Amniotic epithelial cell (primary cell): ENCODE results near the gene ZNF90.
A peak's percentile ranks its signal among the peaks of the same experiment; 100 is the strongest.
"Not testable (repeated sequence)": the region's sequence is repeated elsewhere in the genome, so short reads cannot be mapped to it uniquely, and the experiment has no call there.

Experiments used
- DNase-seq: peaks from one replicate; pipeline ENCODE4 v3.0.0-alpha.2; 2010; ENCODE audit warnings: low read depth

Gene ZNF90

DNA sequence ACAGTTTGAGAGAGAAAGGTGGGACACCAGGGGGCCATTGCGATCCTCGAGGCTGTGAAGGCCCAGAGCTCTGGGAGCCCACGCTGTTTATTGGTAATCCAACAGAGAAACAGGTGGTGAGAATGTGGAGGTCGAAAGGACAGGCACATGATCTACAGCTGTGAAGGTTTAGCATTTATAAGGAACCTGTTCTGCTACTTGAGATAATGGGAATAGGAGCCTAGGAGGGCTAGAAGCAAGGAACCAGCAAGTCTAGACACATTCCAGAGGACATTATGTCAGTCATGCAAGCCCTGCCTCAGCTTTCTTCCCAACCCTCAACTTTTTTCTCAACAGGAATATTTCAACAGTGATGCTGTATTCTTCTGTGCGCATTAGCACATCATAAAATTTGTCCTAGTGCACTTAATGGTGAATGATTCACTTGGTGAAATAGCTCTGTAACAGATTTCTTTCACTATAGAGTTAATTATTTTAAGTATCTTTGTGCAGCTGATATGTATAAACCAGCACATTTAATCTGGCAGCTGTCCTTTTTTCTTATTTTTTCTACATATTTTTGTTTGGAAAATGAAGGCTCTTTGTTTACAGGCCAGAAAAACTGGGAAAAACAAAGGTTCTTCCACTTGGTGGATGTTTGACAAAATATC is 25.4 kb downstream of the ZNF90 start:
- no peak for DNase-seq

DNA sequence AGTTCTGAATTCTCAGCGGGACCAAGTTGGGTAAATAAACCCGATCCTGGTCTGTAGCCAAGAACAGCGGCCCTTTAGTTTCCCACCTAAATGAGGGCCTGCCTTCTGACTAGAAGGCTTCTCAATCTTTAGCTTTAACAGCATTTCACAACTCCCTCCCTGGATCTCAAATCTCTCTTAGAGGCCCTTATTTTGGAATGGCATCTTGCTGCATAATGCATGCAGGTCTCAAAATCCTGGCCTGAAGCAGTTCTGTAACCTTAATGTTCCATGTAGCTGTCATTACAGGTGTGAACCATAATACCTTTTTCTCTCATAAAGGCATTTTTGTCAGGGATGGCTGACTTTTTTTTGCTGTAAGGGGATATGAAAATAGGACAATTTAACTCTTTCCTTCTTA is 29.5 kb downstream of the ZNF90 start:
- no peak for DNase-seq

DNA sequence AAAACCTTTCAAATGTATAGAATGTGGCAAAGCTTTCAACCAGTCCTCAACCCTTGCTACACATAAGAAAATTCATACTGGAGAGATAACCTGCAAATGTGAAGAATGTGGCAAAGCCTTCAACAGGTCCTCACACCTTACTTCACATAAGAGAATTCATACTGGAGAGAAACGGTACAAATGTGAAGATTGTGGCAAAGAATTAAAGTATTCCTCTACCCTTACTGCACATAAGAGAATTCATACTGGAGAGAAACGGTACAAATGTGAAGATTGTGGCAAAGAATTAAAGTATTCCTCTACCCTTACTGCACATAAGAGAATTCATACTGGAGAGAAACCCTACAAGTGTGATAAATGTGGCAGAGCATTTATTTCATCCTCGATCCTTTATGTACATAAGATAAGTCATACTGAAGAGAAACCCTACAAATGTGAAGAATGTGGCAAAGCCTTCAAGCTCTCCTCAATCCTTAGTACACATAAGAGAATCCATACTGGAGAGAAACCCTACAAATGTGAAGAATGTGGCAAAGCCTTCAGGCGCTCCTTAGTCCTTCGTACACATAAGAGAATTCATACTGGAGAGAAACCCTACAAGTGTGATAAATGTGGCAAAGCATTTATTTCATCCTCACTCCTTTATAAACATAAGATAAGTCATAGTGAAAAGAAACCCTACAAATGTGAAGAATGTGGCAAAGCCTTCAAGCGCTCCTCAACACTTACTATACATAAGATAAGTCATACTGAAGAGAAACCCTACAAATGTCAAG is 40.5 kb downstream of the ZNF90 start:
- DNase-seq = not testable (repeated sequence)

DNA sequence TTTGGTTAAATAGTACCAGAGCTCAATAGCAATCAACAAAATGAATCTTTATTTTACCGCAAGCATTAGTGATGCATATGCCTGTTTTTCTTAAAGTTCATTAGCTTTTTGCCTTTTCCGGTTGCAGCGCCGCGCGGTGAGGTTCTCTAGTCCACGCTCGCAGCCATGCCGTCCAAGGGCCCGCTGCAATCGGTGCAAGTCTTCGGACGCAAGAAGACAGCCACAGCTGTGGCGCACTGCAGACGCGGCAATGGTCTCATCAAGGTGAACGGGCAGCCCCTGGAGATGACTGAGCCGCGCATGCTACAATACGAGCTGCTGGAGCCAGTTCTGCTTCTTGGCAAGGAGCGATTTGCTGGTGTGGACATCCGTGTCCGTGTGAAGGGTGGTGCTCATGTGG is 47.1 kb downstream of the ZNF90 start:
- no peak for DNase-seq

DNA sequence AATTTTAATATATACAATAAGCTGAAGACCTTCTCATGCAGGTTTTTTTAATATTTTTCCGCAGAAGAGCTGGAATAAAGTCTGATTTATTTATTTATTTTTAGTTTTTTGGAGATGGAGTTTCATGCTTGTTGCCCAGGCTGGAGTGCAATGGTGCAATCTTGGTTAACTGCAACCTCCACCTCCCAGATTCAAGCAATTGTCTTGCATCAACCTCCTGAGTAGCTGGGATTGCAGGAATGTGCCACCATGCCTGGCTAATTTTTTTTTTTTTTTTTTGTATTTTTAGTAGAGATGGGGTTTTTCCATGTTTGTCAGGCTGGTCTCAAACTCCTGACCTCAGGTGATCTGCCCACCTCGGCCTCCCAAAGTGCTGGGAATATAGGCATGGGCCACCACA is 55.1 kb downstream of the ZNF90 start:
- not testable (repeated sequence) for DNase-seq

DNA sequence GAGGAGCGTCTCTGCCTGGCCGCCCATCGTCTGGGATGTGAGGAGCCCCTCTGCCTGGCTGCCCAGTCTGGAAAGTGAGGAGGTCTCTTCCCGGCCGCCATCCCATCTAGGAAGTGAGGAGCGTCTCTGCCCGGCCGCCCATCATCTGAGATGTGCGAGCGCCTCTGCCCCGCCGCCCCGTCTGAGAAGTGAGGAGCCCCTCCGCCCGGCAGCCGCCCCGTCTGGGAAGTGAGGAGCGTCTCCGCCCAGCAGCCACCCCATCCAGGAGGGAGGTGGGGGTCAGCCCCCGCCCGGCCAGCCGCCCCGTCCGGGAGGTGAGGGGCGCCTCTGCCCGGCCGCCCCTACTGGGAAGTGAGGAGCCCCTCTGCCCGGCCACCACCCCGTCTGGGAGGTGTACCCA is 59.9 kb downstream of the ZNF90 start:
- not testable (repeated sequence) for DNase-seq

DNA sequence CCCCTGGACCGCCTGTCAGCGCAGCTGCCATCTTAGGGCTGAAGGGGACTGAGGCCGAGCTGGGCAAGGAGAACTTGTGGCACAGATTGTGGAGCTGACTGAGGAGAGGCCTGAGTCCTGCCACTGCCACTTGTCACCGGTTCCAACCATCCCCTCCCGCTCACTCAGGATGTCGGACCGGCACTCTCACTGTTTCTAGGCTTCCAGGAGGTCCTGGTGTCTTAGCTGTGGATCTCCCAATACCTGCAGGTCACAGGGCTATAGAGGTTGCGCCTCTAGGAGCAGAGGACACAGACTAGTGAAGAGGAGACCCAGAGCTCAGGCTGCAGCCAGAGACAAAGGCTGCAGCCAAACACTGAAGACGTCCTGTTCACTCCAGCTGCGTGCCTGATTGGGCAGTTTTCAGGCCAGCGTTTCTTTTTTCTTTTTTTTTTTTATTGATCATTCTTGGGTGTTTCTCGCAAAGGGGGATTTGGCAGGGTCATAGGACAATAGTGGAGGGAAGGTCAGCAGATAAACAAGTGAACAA is 73.9 kb downstream of the ZNF90 start:
- DNase-seq = no peak

DNA sequence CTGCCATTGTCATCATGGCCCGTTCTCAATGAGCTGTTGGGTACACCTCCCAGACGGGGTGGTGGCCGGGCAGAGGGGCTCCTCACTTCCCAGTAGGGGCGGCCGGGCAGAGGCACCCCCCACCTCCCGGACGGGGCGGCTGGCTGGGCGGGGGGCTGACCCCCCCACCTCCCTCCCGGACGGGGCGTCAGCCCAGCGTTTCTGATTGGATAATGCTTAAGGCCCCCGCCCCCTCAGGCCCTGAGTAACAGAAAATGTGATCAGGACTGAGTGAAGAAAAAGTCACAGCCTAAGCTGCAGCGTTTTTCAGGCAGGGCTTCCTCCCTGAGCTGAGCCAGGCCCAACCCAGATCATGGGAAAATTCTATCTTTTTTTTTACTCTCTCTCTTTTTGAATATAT is 74.7 kb downstream of the ZNF90 start:
- DNase-seq = not testable (repeated sequence)

DNA sequence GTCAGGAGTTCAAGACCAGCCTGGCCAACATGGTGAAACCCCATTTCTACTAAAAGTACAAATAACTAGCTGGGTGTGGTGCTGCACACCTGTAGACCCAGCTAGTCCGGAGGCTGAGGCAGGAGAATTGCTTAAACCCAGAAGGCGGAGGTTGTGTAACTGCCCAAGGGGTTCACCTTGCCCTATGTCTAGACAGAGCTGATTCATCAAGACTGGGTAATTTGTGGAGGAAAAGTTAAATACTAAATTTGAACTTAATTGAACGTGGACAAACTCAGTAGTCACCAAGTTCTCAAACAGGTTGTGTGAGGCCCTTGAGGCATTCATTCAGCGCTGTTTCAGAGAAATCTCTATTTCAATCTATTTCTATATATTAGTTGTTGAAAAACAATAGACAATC is 75.5 kb downstream of the ZNF90 start:
- DNase-seq = no peak

DNA sequence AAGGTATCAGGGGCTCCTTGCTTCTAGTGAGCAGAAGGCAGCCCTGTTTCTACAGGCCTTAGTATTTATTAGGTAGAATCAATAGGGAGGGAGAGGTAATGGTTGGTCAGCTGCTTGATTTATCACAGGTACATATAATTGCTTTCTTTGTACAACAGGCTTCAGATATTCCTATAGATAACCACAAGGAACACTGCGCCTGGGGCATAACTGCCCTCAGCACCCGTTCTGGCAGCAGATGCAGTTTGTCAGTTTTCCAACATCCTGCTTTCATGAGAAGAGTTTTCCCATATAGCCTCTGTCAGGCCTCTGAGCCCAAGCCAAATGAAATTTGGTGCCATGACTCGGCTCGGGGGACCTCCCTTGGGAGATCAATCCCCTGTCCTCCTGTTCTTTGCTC is 76.8 kb downstream of the ZNF90 start:
- no peak for DNase-seq

DNA sequence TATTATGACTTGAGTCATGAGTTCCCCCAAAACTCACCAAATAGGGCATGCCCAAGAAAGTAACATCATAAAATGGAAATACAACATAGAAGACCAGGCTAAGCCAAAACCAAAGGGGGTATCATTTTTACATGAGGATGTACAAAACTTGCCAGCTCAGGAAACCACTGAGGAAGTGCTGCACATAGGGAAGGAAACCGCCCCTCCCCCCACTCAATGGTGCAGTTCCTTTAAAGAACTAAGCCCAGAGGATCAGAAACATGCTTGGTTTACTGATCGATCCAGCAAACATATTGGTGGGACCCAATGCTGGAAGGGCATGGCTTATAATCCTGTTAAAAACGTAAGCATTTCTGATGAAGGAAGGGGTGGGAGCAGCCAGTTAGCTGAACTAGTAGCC is 85.0 kb downstream of the ZNF90 start:
- DNase-seq = no peak

DNA sequence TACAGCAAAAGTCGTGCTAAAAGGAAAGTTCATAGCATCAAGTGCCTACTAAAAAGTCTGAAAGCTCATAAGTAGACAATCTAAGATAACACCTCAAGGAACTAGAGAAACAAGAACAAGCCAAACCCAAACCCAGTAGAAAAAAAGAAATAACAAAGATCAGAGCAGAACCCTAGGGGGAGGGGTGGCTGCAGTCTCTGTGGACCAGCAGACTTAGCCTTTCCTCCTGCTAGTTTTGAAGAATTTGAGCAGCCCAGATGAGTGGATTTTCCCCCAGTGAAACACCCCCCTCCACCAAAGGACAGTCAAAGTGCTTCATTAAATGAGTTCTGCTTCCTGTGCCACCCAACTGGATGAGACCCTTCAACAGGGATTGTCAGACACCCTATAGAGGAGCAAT is 86.7 kb downstream of the ZNF90 start:
- no peak for DNase-seq

DNA sequence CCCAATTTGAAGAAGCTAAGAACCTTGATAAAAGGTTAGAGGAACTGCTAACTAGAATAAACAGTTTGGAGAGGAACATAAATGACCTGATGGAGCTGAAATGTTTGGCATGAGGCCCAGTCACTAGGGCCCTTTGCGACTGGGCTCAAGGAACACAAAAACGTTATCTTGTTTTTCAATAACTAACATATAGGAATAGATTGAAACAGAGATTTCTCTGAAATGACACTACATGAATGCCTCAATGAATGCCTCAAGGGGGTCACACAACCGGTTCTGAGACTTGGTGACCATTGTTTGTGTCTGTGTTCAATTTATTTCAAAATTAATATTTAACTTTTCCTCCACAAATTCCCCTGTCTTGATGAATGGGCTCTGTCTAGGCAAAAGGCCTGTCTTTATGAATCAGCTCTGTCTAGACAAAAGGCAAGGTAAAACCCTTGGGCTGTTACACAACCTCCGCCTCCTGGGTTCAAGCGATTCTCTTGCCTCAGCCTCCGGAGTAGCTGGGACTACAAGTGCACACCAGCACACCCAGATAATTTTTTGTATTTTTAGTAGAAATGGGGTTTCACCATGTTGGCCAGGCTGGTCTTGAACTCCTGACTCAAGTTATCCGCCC is 88.3 kb downstream of the ZNF90 start:
- DNase-seq = no peak

DNA sequence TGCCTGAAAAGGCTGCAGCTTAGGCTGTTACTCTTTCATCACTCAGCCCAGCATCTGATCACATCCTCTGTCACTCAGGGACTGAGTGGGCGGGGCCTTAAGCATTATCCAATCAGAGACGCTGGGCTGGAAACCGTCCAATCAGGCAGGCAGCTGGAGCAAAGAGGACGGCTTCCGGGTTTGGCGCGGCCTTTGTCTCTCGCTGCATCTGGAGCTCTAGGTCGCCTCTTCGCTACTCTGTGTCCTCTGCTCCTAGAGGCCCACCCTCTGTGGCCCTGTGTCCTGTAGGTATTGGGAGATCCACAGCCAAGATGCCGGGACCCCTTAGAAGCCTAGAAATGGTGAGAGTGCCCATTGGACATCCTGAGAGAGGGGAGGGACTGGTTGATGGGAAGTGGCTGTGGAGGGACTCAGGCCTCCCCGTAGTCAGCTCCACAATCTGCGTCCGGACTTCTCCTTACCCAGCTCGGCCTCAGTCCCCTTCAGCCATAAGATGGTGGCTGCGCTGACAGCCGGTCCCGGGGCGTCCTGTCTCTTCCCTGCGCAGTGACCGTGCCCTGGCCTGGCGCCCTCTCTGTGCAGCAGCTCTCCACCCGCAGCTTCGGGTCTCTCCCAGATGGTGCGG is 89.3 kb downstream of the ZNF90 start, which contains the start of gene ZNF486:
TSS of gene ZNF486 (plus strand) at position 195 of the 625 bp plus-strand sequence. CDS start at position 312, 117 bp downstream.
- DNase-seq = peak; percentile 94

DNA sequence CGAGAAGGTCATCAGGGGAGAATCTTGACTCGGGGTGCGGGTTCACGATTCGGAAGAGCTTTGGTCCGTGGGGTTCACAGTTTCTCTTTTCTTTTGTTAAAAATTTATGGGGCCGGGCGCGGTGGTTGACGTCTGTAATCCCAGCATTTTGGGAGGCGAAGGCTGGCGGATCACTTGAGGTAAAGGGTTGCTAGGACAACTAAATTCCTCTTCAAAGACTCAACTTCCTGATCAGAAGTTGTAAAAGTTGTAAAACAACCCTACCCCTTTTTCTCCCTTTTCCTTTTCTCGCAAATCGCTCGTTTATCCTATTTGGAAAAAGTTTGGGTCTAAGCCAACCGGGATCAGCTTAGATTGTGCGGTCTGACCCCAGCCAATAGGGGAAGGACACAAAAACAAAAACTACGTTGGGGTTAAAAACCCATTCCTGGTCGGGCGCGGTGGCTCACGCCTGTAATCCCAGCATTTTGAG is 89.9 kb downstream of the ZNF90 start:
- DNase-seq = peak; percentile 45
